Endothelial cell of umbilical vein (primary cell): ENCODE data around the gene CACNA1C. TPM values are rescaled to one million over a fixed set of nuclear protein-coding genes. Genes with fewer than 3 reads are reported as not detected.

Source experiments
- BruUV-seq: library from RNA; stranded (reverse); fragments of 400-500 nt; replicated peaks from 2 replicates; lab custom pipeline; 2021; lab: Mats Ljungman, UMichigan
- CTCF ChIA-PET: fragments of 300-600, 350-600 bp; sonication (Branson Sonifier 250); formaldehyde crosslinking; loops from one replicate; lab custom pipeline; 2021; ENCODE audit warnings: antibody characterized with exemption, inconsistent platforms; lab: Charles Lee
- POLR2A ChIA-PET: fragments of 300-600, 350-600 bp; sonication (Branson Sonifier 250); formaldehyde crosslinking; loops from one replicate; lab custom pipeline; 2021; ENCODE audit warnings: antibody characterized with exemption, inconsistent platforms; lab: Charles Lee
- DNase-seq: peaks from one replicate; pipeline ENCODE4 v3.0.0-alpha.2; 2011; ENCODE audit warnings: low read depth, low spot score
- FAIRE-seq: peaks from 2 replicates; lab custom pipeline; 2011; peaks lifted over from hg19 to GRCh38; lab: Jason Lieb, UNC
- H2AFZ ChIP-seq: 2 replicates; pipeline ENCODE4 v1.6.0; 2012; ENCODE audit warnings: low read depth, low read length, control low read depth, inconsistent platforms
- H3K27ac ChIP-seq: 2 replicates; pipeline ENCODE4 v1.5.1; 2011; ENCODE audit warnings: low read depth, mild to moderate bottlenecking, control low read depth, low read length, moderate library complexity; ENCODE audit not compliant: insufficient read depth
- H3K27me3 ChIP-seq, 2 experiments: 2 replicates each; pipeline versions ENCODE4 v1.6.0 to v1.6.1; 2011; ENCODE audit warnings: low read length in 2 of 2, mixed read lengths in 1 of 2; ENCODE audit not compliant: control insufficient read depth in 2 of 2, insufficient read depth in 2 of 2
- H3K36me3 ChIP-seq, 2 experiments: 2 replicates in 1 of 2; 3 replicates in 1 of 2; pipeline ENCODE4 v1.5.1; 2011; ENCODE audit warnings: low read length in 2 of 2, mild to moderate bottlenecking in 1 of 2, moderate library complexity in 1 of 2; ENCODE audit not compliant: control insufficient read depth in 2 of 2, insufficient read depth in 2 of 2; ENCODE audit errors: extremely low read depth in 1 of 2
- H3K4me1 ChIP-seq: 3 replicates; pipeline ENCODE4 v1.5.1; 2011; ENCODE audit warnings: mild to moderate bottlenecking, low read length; ENCODE audit not compliant: control insufficient read depth, insufficient read depth; ENCODE audit errors: extremely low read depth
- H3K4me2 ChIP-seq: 2 replicates; pipeline ENCODE4 v1.6.1; 2011; ENCODE audit warnings: low read length, control low read depth, mixed read lengths; ENCODE audit not compliant: insufficient read depth
- H3K4me3 ChIP-seq, 3 experiments: fragments of 200-600 bp in 1 of 3; sonication (generic), shearing (Covaris generic) in 1 of 3; replicated peaks in 1 of 3; 2 replicates each; pipeline ENCODE4 v1.5.1; 2011 to 2016; ENCODE audit warnings: control low read depth in 3 of 3, low read length in 3 of 3, mild to moderate bottlenecking in 2 of 3, inconsistent platforms in 1 of 3, low read depth in 1 of 3, moderate library complexity in 1 of 3; ENCODE audit not compliant: insufficient read depth in 1 of 3
- H3K79me2 ChIP-seq: 2 replicates; pipeline ENCODE4 v1.6.0; 2012; ENCODE audit warnings: low read length, inconsistent platforms; ENCODE audit not compliant: control insufficient read depth, insufficient read depth
- H3K9ac ChIP-seq: replicated peaks from 2 replicates; pipeline ENCODE3; 2011; ENCODE audit warnings: low read length, control low read depth; ENCODE audit not compliant: insufficient read depth; ENCODE audit errors: extremely low read depth
- H3K9me1 ChIP-seq: replicated peaks from 3 replicates; pipeline ENCODE4 v1.6.0; 2011; ENCODE audit warnings: mild to moderate bottlenecking, low read length; ENCODE audit not compliant: control insufficient read depth, insufficient read depth; ENCODE audit errors: extremely low read depth
- H3K9me3 ChIP-seq: replicated peaks from 2 replicates; pipeline ENCODE4 v1.5.1; 2012; ENCODE audit warnings: low read length, inconsistent platforms; ENCODE audit not compliant: control insufficient read depth, insufficient read depth
- H4K20me1 ChIP-seq: replicated peaks from 2 replicates; pipeline ENCODE3; 2011; ENCODE audit warnings: mild to moderate bottlenecking, low read length; ENCODE audit not compliant: control insufficient read depth, insufficient read depth; ENCODE audit errors: extremely low read depth
- CTCF ChIP-seq, 2 donors: IDR thresholded peaks; 1 replicate in 1 of 2; 2 replicates in 1 of 2; pipeline ENCODE4 v1.5.1; 2011; ENCODE audit warnings: low read length in 2 of 2, mild to moderate bottlenecking in 2 of 2, moderate library complexity in 2 of 2, control low read depth in 1 of 2, inconsistent platforms in 1 of 2, low read depth in 1 of 2; ENCODE audit not compliant: insufficient read depth in 1 of 2; ENCODE audit errors: extremely low read depth in 1 of 2
- EZH2 ChIP-seq: IDR thresholded peaks from 2 replicates; pipeline ENCODE4 v1.6.1; 2012; ENCODE audit warnings: borderline replicate concordance, low read depth, mild to moderate bottlenecking, moderate library complexity, low read length, inconsistent platforms; ENCODE audit not compliant: severe bottlenecking
- FOS ChIP-seq: IDR thresholded peaks from 2 replicates; pipeline ENCODE4 v1.6.1; 2011; ENCODE audit warnings: mild to moderate bottlenecking, low read length, moderate library complexity, borderline replicate concordance; ENCODE audit not compliant: insufficient read depth
- GATA2 ChIP-seq: IDR thresholded peaks from 2 replicates; pipeline ENCODE4 v1.7.0; 2011; ENCODE audit warnings: low read depth, mild to moderate bottlenecking, moderate library complexity, mixed read lengths, low read length; ENCODE audit not compliant: insufficient read length, insufficient read depth
- JUN ChIP-seq: IDR thresholded peaks from 2 replicates; pipeline ENCODE4 v1.6.1; 2011; ENCODE audit warnings: borderline replicate concordance, low read depth; ENCODE audit not compliant: insufficient read length, insufficient read depth
- MAX ChIP-seq: IDR thresholded peaks from 2 replicates; pipeline ENCODE4 v1.6.1; 2011; ENCODE audit not compliant: insufficient read depth, insufficient read length
- MYC ChIP-seq: IDR thresholded peaks from one replicate; pipeline ENCODE4 v1.6.1; 2011; ENCODE audit warnings: mild to moderate bottlenecking, low read depth, low read length
- POLR2A ChIP-seq: IDR thresholded peaks from 2 replicates; pipeline ENCODE4 v1.6.1; 2012; ENCODE audit warnings: low read depth, mild to moderate bottlenecking, control low read depth, low read length
- POLR2AphosphoS5 ChIP-seq: IDR thresholded peaks from 2 replicates; pipeline ENCODE4 v1.6.1; 2012; ENCODE audit warnings: low read depth, mild to moderate bottlenecking, control low read depth, low read length, moderate library complexity; ENCODE audit not compliant: insufficient read depth
- dilution Hi-C: fragments of 300-500 bp; cut with MboI; formaldehyde crosslinking; loops from one replicate; pipeline ENCODE4 v1.15.0; 2019; ENCODE audit warnings: low sequenced_read_pairs; ENCODE audit not compliant: extremely low pct_ligation_motif_present
- intact Hi-C: fragments of 100-400 bp; cut with micrococcal nuclease; formaldehyde crosslinking; loops from one replicate; pipeline ENCODE4 v1.10.0; 2022
- polyA plus RNA-seq, 4 experiments: library from polyadenylated mRNA; depleted of rRNA in 3 of 4; stranded (reverse) in 3 of 4; unstranded in 1 of 4; fragments of >200 nt; gene quantifications; 2 replicates each; pipeline versions ENCODE4 v1.2.1 to v1.2.3, GENCODE V29; 2011 to 2012; ENCODE audit warnings: missing spikeins in 1 of 4
- total RNA-seq: library from RNA; stranded (reverse); gene quantifications from 2 replicates; pipeline ENCODE4 v1.2.3, GENCODE V29; 2021

Gene CACNA1C
- total and polyA plus RNA-seq, 2 donors (not counting 3 experiments of a cell fraction or from before 2014, with no cell fraction given), result not detected

GRCh38 chr12:2074792-2075191 lies 22.0 kb downstream of the CACNA1C start:
- FAIRE-seq (no peak), DNase-seq (no peak)
- Histone ChIP-seq H3K27ac (no peak overlapping the region), H2AFZ (no peak overlapping the region), H3K9ac (no peak overlapping the region), H3K4me3 (no peak overlapping the region), H3K4me1 (no peaks in the 10 kb centered on the region), H3K36me3 (no peaks in the 10 kb centered on the region), H3K9me3 (no peaks in the 10 kb centered on the region), H4K20me1 (no peaks in the 10 kb centered on the region), H3K27me3 (no peaks in the 10 kb centered on the region), H3K4me2 (no peak overlapping the region), H3K9me1 (no peaks in the 10 kb centered on the region), H3K79me2 (no peaks in the 10 kb centered on the region)
- ChIA-PET CTCF (interaction anchor here (1.2 kb wide), 1 partner anchor 135 kb away, joined by 3 read pairs; no protein-coding TSS in a partner anchor), POLR2A (no interaction called here)
- BruUV-seq, result no TSS peak
- dilution Hi-C loops, result no loop called here
- TF ChIP-seq CTCF (IDR thresholded peaks at IDR 0.05; ENCODE audit: extremely low read depth in 1 of 2, insufficient read depth in 1 of 2, low read depth in 1 of 2, low read length in 2 of 2) (no peak), POLR2A (no peak), EZH2 (no peak), FOS (no peak), POLR2AphosphoS5 (no peak), MYC (no peak), MAX (no peak), GATA2 (no peak), JUN (no peak)
- intact Hi-C loops, result no loop called here
